ENCODE results near the gene B4GALT5.
A peak's percentile ranks its signal among the peaks of the same experiment; 100 is the strongest.
"Not testable (repeated sequence)": the region's sequence is repeated elsewhere in the genome, so short reads cannot be mapped to it uniquely, and the experiment has no call there.

The B4GALT5 gene

DNA sequence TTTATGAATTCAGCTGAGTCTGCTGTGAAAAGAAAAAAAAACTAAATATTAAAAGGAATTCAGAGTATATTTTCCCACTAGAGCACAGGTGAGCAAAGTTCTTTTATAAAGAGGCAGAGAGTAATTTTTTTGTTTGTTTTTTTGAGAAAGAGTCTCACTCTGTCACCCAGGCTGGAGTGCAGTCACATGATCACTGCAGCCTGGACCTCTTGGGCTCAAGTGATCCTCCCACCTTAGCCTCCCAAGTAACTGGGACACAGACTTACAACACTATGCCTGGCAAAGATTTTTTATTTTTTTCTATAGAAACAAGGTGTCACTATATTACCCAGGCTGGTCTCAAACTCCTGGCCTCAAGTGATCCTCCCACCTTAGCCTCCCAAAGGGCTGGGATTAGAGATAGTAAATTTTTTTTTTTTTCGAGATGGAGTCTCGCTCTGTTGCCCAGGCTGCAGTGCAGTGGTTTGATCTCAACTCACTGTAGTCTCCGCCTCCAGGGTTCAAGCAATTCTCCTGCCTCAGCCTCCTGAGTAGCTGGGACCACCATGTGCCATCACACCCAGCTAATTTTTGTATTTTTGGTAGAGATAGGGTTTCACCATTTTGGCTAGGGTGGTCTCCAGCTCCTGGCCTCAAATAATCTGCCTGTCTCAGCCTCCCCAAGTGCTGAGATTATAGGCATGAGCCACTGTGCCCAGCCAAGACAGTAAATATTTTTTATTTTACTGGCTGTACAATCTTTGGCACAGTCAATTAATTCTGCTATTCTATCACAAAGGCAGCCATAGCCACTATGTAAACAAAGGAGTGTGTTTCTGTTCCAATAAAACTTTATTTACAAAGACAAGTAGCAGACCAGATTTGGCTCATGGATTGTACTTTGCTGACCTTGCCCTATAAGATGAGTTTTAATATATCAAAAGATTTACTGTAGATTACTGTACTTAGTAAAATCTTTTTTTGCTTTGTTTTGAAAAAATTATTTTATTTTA is 14.5 kb upstream of the B4GALT5 start:
- no peak for DNase-seq (ENCODE audit: low spot score)

DNA sequence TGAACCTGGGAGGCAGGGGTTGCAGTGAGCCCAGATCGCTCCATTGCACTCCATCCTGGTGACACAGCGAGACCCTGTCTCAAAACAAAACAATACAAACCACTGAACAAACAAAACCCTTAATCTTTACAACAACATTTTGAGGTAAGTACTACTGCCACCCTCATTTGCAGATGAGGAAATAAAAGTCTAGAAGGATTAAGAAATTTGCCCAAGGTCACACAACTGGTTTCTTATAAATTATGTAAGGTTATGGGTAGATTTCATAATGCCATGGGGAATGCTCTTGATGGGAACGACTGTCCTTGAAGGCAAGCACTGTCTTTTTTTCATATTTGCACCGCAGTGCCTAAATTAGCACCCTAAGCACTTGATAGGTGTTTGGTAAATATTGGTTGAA is 13.8 kb upstream of the B4GALT5 start:
- no peak overlapping the region for H3K27ac ChIP-seq
- DNase-seq (ENCODE audit: low spot score): no peak
- TF ChIP-seq, protein P1, sequence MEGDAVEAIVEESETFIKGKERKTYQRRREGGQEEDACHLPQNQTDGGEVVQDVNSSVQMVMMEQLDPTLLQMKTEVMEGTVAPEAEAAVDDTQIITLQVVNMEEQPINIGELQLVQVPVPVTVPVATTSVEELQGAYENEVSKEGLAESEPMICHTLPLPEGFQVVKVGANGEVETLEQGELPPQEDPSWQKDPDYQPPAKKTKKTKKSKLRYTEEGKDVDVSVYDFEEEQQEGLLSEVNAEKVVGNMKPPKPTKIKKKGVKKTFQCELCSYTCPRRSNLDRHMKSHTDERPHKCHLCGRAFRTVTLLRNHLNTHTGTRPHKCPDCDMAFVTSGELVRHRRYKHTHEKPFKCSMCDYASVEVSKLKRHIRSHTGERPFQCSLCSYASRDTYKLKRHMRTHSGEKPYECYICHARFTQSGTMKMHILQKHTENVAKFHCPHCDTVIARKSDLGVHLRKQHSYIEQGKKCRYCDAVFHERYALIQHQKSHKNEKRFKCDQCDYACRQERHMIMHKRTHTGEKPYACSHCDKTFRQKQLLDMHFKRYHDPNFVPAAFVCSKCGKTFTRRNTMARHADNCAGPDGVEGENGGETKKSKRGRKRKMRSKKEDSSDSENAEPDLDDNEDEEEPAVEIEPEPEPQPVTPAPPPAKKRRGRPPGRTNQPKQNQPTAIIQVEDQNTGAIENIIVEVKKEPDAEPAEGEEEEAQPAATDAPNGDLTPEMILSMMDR (IDR thresholded peaks at IDR 0.05): no peak
- no peak overlapping the region for H3K4me3 ChIP-seq

More for the DNA sequence above, 14.5 kb upstream of the B4GALT5 start:
- TF ChIP-seq, protein P1 (IDR thresholded peaks at IDR 0.05): no peak
- H3K4me3 ChIP-seq: no peak overlapping the region
- H3K27ac ChIP-seq: no peak overlapping the region

DNA sequence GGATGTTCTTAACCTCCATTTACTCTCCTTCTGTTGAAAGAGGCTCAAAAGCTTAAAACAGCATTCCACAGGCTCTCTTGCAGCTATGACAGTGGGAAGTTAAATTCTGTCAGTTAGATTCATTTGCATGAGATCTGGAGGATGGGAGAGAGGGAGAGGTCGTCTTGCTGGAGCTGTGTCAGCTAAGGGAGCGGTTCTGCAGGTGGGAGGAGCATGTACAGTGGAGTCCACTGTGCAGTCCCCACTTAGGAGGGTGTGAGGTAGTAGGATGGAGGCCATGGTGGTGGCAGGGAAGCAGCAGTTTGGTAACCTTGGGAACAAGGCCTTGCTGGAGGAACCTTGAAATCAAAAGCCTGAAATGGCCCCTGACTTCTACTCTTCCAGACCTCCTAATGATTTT is 12.0 kb upstream of the B4GALT5 start:
- DNase-seq (ENCODE audit: low spot score): no peak
- no peak overlapping the region for H3K27ac ChIP-seq
- no peak overlapping the region for H3K4me3 ChIP-seq
- TF ChIP-seq, protein P1 (IDR thresholded peaks at IDR 0.05): no peak

DNA sequence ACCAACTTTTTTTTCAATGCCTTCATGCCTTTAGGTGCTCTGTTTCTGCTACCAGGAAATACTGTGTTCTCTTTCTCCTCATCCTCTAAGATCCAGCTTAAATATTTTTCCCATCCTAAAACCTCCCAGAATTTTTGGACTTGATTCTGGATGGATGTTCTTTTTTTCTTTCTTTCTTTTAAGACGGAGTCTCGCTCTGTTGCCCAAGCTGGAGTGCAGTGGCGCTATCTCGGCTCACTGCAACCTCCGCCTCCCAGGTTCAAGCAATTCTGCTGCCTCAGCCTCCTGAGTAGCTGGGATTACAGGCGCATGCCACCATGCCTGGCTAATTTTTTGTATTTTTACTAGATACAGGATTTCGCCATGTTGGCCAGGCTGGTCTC is 11.5 kb upstream of the B4GALT5 start:
- DNase-seq (ENCODE audit: low spot score); H3K4me3 ChIP-seq: not testable (repeated sequence)
- H3K27ac ChIP-seq: peak overlapping the region in 1 of 2 donors; percentile 37

DNA sequence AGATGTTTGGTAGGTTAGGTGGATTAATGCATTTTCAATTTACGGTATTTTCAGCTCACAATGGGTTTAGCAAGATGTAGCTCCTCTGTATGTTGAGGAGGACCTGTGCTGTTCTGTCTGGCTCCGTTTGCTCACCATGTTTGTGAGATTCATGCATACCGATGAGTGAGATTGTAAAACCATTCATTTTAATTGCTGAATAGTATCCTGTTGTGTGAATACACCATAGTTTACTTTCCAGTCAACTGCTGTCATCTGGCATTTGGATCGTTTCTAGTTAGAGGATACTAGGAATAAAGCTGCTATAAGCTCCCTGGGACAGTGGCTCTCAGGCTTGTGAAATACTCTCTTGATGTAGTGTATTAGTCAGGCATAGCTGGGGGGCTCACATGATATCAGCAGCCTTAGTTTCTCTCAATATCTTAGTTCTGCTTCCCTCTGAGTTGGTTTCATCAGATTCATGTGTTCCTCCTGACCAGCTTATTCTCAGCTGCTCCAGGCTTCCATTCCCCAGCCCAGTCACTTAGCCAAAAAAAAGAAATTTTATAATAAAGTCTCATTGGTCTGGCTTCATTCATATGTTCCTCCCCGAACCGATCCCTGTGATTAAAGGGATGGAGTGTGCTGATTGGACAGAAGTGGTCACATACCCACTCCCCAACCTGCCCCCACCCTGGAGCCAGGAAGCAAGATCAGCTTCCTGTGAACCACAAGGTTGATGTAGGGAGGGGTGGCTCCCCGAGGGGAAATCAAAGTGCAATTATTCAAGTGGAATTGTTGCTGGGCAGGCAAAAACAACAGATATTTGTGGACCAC is 10.9 kb upstream of the B4GALT5 start:
- TF ChIP-seq, protein P1 (IDR thresholded peaks at IDR 0.05): no peak
- no peak for DNase-seq (ENCODE audit: low spot score)
- H3K4me3 ChIP-seq: no peak overlapping the region
- peak overlapping the region; percentile 3 to 48 for H3K27ac ChIP-seq

DNA sequence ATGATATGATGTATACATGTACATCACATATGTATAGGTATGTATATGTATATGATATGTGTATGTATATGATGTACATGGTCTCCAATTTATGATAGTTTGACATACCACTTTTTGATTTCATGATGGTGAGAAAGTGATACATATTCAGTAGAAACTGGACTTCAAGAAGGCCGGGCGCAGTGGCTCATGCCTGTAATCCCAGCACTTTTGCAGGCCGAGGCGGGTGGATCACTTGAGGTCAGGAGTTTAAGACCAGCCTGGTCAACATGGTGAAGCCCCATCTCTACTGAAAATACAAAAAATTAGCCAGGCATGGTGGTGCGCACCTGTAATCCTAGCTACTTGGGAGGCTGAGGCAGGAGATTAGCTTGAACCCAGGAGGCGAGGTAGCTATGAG is 10.1 kb upstream of the B4GALT5 start:
- H3K4me3 ChIP-seq; DNase-seq (ENCODE audit: low spot score); H3K27ac ChIP-seq: not testable (repeated sequence)

DNA sequence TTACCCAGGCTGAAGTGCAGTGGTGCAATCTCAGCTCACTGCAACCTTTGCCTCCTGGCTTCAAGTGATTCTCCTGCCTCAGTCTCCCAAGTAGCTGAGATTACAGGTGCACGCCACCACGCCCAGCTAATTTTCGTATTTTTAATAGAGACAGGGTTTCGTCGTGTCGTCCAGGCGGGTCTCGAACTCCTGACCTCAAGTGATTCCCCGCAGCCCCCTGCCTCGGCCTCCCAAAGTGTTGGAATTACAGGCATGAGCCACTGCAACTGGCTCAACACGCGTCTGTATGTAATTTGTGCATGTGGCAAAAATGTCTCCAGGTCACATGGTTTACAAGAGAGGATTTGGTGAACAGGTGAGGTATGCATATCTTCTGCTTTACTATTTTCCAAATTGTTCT is 7.6 kb upstream of the B4GALT5 start:
- DNase-seq (ENCODE audit: low spot score); H3K27ac ChIP-seq: not testable (repeated sequence)

DNA sequence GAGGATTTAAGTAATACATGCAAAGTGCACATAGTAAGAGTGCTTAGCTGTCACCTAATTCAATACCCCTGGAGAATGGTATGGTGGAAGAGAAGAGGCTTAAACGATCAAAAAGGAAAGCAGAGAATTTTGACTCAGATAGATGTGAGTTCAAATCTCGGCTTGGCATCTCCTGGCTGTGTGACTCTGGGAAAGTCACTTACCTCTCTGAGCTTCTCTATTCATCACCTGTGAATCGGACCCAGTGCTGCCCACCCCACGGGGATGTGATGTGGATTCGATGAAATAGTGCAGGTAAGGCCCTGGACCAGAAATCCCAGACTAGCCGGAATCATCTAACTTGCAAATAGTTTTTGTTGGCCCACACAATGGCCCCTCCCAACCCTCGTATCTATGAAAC is 1.8 kb upstream of the B4GALT5 start:
- Histone ChIP-seq H3K4me3 (no peak overlapping the region), H3K27ac (no peak overlapping the region)
- DNase-seq (ENCODE audit: low spot score): no peak
- TF ChIP-seq, protein P1 (IDR thresholded peaks at IDR 0.05): no peak

More for the DNA sequence above, 7.6 kb upstream of the B4GALT5 start:
- H3K4me3 ChIP-seq: not testable (repeated sequence)

Measured in coronary artery (tissue), 2 donors.